HG03175 (cell line): Measurements from ENCODE around the gene TOMM22.

Experiments used
- ATAC-seq: cut with Tn5 transposase; IDR thresholded peaks from one replicate; pipeline ENCODE4 v1.9.1; 2021; ENCODE audit warnings: mild to moderate bottlenecking, moderate library complexity; ENCODE audit not compliant: unreplicated experiment

Gene TOMM22

GRCh38 chr22:38733329-38733723 is 51.6 kb downstream of the TOMM22 start:
- ATAC-seq = no peak

- no peak for ATAC-seq
These were observed 52.1 kb downstream of the TOMM22 start for GRCh38 chr22:38733724-38734381.

- no peak for ATAC-seq
These were observed 52.8 kb downstream of the TOMM22 start for GRCh38 chr22:38734421-38735100.
